Testis (tissue), 2 donors: Measurements from ENCODE around the gene CFAP20.

Source experiments
- CTCF ChIP-seq, 3 experiments: fragments of 450-650 bp in 2 of 3; fragments of 200-600 bp in 1 of 3; sonication (generic) in 1 of 3; IDR thresholded peaks; one replicate each; pipeline ENCODE4 v1.5.1; 2016 to 2019; ENCODE audit warnings: antibody characterized with exemption in 3 of 3, mild to moderate bottlenecking in 2 of 3, moderate library complexity in 1 of 3
- POLR2A ChIP-seq: fragments of 450-650 bp; IDR thresholded peaks from one replicate; pipeline ENCODE4 v1.6.1; 2017; ENCODE audit warnings: antibody characterized with exemption, mild to moderate bottlenecking, moderate library complexity

- TF ChIP-seq CTCF (IDR thresholded peaks at IDR 0.05) (no peak), POLR2A (no peak)
Measured at GRCh38 chr16:58070585-58070984, 58.6 kb downstream of the CFAP20 start.
